ENCODE measurements around the gene FAM72B.
"Not testable (repeated sequence)": the region's sequence is repeated elsewhere in the genome, so short reads cannot be mapped to it uniquely, and the experiment has no call there.

The FAM72B gene

DNA sequence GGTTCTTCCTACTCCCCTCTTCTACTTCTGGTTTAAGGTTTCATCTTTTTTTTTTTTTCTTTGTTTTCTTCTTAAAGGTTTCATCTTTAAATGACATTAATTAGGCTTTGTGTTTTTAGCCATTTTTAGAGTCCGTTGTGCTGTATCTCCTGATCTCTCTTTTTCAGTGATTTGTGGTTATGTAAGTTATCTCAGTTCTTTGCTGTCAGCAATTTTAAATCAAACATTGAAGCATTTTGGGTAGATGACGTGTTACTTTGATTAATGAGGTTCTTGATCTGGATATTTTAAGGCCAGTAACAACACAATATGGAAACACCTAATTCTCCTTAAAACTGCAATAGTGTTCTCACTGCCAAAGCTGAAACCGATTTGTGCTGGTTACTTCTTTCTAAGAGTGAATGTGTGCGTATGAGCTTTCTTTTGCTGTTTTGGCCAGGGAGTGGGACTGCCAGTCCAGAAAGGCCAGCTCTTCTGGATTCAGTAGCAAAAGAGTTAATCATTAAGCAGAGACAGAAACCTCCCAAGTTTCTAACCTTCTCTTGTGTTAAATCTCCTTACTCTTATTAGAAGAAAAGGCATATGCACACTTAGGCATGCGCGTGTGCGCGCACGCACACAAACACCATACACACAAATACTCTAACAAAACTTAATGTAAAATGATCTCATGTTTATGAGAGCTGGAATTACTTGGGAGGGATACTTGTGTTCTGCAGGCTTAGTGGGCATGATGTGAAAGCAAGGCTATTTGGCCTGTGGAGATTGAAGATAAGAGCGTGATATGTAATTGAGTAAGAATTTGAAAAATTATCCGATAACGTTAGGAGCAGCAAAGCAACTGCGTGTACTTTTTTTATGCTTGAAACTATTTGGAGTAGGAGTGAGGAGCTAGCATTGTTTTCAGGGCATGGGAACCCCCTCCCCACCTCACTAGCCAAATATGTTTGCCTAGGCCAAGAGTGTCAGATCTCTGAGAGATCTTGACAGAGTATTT, 17.1 kb upstream of the FAM72B start:
- not testable (repeated sequence) for DNase-seq (ENCODE audit: low read depth, low spot score); H3K27ac ChIP-seq

- DNase-seq (ENCODE audit: low read depth, low spot score); H3K27ac ChIP-seq: not testable (repeated sequence)
These were observed 16.1 kb upstream of the FAM72B start for GRCh38 chr1:121200232-121200631.

GRCh38 chr1:121199763-121200162, 15.6 kb upstream of the FAM72B start:
- not testable (repeated sequence) for H3K27ac ChIP-seq; DNase-seq (ENCODE audit: low read depth, low spot score)

- DNase-seq (ENCODE audit: low read depth, low spot score); H3K27ac ChIP-seq: not testable (repeated sequence)
These were observed 13.1 kb upstream of the FAM72B start for GRCh38 chr1:121197095-121197882.

- not testable (repeated sequence) for DNase-seq (ENCODE audit: low read depth, low spot score); H3K27ac ChIP-seq
These were observed 8.4 kb upstream of the FAM72B start for GRCh38 chr1:121192512-121192911.

DNA sequence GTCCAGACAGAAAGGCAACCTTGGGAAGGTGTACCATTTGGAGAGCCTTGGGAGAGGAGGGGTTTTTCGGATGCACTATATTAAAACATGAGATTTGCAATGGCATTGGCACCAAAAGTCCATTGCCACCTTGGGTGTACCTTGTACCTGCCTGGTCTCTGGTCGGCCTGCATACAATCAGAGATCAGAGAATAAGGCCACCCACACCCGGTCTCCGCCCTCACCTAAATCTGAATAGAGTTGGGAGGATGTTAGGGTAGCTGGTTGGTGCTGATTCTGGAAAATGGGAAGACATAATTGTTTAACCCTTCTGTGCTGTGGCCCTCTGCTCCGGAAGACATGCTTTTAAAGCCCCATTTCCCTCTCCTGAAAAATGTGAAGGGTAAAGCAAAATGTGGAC, 3.8 kb upstream of the FAM72B start:
- not testable (repeated sequence) for H3K27ac ChIP-seq; DNase-seq (ENCODE audit: low read depth, low spot score)

- H3K27ac ChIP-seq; DNase-seq (ENCODE audit: low read depth, low spot score): not testable (repeated sequence)
These were observed 2.1 kb upstream of the FAM72B start for GRCh38 chr1:121186191-121186590.

DNA sequence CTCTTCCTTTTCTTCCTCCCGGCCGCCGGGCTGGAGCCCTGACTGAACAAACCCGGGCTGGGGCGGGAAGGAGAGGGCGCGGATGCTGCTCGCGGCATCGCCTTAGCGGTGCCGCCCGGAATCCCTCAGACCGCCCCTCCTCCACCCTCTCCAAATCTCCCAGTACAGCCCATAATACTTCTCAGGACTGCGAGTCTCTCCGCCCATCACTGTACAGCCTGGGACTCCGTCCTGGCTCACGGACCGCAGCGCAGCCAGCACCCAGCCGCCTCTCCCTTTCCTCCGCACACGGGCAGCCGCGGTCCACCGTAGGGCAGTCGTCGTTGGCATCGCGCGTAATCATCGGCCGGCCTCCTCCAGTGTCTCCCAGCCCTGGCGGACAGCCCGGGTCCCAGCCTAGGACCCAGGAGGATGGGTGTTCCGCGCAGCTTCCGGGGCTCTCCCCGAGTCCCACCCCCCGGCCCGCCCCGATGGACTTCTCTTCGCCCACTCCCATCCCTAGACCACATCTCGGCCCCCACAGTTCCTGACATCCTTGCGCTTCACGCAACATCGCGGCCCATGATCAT, 1.1 kb upstream of the FAM72B start:
- peak overlapping the region; percentile 41 for H3K27ac ChIP-seq
- not testable (repeated sequence) for DNase-seq (ENCODE audit: low read depth, low spot score)

- DNase-seq (ENCODE audit: low read depth, low spot score); H3K27ac ChIP-seq: not testable (repeated sequence)
These were observed 273 bp downstream of the FAM72B start for GRCh38 chr1:121183867-121184266.

GRCh38 chr1:121178197-121178596, 5.9 kb downstream of the FAM72B start:
- not testable (repeated sequence) for H3K27ac ChIP-seq; DNase-seq (ENCODE audit: low read depth, low spot score)

GRCh38 chr1:121176649-121177048, 7.5 kb downstream of the FAM72B start:
- DNase-seq (ENCODE audit: low read depth, low spot score): not testable (repeated sequence)

DNA sequence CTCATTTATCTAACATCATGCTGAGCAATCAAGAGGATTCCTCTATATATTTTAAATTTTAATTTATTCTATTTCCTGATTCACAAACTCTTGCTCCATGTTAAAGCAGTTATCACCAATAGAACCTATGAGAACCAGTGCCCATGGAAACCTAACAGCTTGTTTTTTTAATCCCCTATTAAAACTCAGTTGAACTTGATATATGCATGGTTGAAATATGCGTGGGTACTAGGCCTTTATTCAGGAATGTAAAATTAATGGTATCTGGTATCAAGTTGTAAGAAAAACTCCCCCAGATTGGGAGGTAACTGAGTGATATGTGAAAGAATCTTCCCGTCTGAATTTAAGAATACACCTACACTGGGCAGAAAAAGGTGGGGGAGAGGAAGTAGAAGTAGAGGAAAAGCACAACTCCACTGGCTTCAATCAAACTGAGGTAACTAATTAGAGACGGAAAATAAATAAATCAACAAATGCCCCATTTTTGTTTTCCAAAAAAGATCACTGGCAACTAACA, 15.9 kb downstream of the FAM72B start:
- not testable (repeated sequence) for H3K27ac ChIP-seq; DNase-seq (ENCODE audit: low read depth, low spot score)

More at GRCh38 chr1:121176649-121177048, 7.5 kb downstream of the FAM72B start:
- not testable (repeated sequence) for H3K27ac ChIP-seq

GRCh38 chr1:121167225-121167738, 16.9 kb downstream of the FAM72B start:
- DNase-seq (ENCODE audit: low read depth, low spot score); H3K27ac ChIP-seq: not testable (repeated sequence)

DNA sequence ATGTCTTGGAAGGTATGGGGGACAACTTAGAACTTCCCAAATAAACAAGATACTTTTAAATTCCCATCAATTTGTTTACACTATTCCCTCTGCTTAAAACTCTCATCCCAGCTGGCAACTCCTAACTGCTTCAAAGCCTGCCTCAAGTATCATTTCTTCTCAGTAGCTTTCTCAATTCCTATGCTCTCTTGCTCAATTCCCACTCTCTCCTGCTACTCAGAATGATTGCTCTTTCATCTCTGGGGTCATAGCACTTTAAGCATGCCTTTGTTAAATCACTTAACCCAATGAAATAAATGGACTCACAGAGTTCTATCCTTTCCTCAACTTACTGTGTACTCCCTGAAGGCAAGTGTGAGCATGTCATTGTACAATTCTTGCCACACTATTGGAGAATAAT, 18.8 kb downstream of the FAM72B start:
- not testable (repeated sequence) for DNase-seq (ENCODE audit: low read depth, low spot score); H3K27ac ChIP-seq

GRCh38 chr1:121163850-121164757, 20.0 kb downstream of the FAM72B start:
- DNase-seq (ENCODE audit: low read depth, low spot score); H3K27ac ChIP-seq: not testable (repeated sequence)

- not testable (repeated sequence) for H3K27ac ChIP-seq; DNase-seq (ENCODE audit: low read depth, low spot score)
These were observed 22.8 kb downstream of the FAM72B start for GRCh38 chr1:121161199-121161901.

DNA sequence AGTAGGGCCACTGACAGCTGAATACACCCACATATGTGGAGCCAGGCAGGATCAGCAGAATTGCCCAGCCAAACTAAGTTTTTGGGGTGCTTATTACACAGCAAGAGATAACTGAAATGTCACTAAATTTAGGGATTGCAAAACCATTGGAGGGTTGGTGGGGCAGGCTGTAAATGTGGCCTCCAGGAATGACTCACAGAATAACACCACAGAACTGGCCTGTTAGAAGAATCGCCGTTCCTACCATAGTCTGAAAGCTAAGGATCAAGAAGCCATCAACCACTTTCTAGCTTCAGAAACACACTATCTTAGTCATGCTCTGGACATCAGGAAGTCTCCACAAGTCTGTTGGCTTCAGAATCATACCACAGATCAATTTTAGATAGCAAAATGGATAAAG, 24.0 kb downstream of the FAM72B start:
- DNase-seq (ENCODE audit: low read depth, low spot score); H3K27ac ChIP-seq: not testable (repeated sequence)

- not testable (repeated sequence) for H3K27ac ChIP-seq; DNase-seq (ENCODE audit: low read depth, low spot score)
These were observed 26.5 kb downstream of the FAM72B start for GRCh38 chr1:121157609-121158008.
